Breast epithelium (tissue), 4 donors: ENCODE measurements around the gene SACS. TPM values are rescaled to one million over a fixed set of nuclear protein-coding genes. Genes with fewer than 3 reads are reported as not detected.
"Not testable (repeated sequence)": the region's sequence is repeated elsewhere in the genome, so short reads cannot be mapped to it uniquely, and the experiment has no call there.

ENCODE experiments used
- DNase-seq, 2 donors: peaks; one replicate each; pipeline ENCODE4 v3.0.0-alpha.2; 2019; ENCODE audit warnings: low spot score in 2 of 2
- H3K27ac ChIP-seq, 2 donors: fragments of 200-600 bp; sonication (generic) in 1 of 2; one replicate each; pipeline ENCODE4 v1.5.1; 2016 to 2019; ENCODE audit warnings: mild to moderate bottlenecking in 1 of 2
- H3K27me3 ChIP-seq, 2 donors: fragments of 200-600 bp; sonication (generic) in 1 of 2; one replicate each; pipeline versions ENCODE4 v1.5.1 to v1.6.0; 2017 to 2019; ENCODE audit warnings: control low read depth in 1 of 2, mild to moderate bottlenecking in 1 of 2
- H3K36me3 ChIP-seq: fragments of 200-600 bp; one replicate; pipeline ENCODE4 v1.5.1; 2019
- H3K4me1 ChIP-seq, 2 donors: fragments of 200-600 bp; sonication (generic); one replicate each; pipeline ENCODE4 v1.5.1; 2016 to 2019; ENCODE audit warnings: control low read depth in 1 of 2
- H3K4me3 ChIP-seq, 3 donors: fragments of 200-600 bp; sonication (generic); 1 replicate in 2 of 3; 2 replicates in 1 of 3; pipeline ENCODE4 v1.5.1; 2016 to 2019; ENCODE audit warnings: mild to moderate bottlenecking in 3 of 3, moderate library complexity in 2 of 3
- H3K9me3 ChIP-seq, 2 donors: fragments of 200-600 bp; sonication (generic) in 1 of 2; one replicate each; pipeline ENCODE4 v1.5.1; 2016 to 2019; ENCODE audit warnings: control low read depth in 1 of 2
- CTCF ChIP-seq, 3 donors: fragments of 450-650 bp; IDR thresholded peaks; one replicate each; pipeline ENCODE4 v1.5.1; 2016 to 2017; ENCODE audit warnings: antibody characterized with exemption in 3 of 3, mild to moderate bottlenecking in 3 of 3, moderate library complexity in 3 of 3
- POLR2A ChIP-seq: fragments of 450-650 bp; IDR thresholded peaks from one replicate; pipeline ENCODE4 v1.6.1; 2016; ENCODE audit warnings: antibody characterized with exemption, mild to moderate bottlenecking, moderate library complexity
- POLR2AphosphoS5 ChIP-seq, 3 donors: sonication (generic); formaldehyde crosslinking; IDR thresholded peaks; one replicate each; pipeline ENCODE4 v1.6.1; 2017; ENCODE audit warnings: antibody characterized with exemption in 3 of 3
- intact Hi-C: fragments of 100-400 bp; cut with DNase I; formaldehyde crosslinking; loops from one replicate; pipeline ENCODE4 v1.15.1; 2023; ENCODE audit warnings: low total_unique reads
- total RNA-seq, 3 donors: library from RNA; depleted of rRNA; stranded (reverse); fragments of >200 nt; gene quantifications; one replicate each; pipeline ENCODE4 v1.1.0, GENCODE V29; 2016

The SACS gene
- total RNA-seq, 3 donors from 2014 or later: 26.2 to 36.3 (median 32.4) TPM

GRCh38 chr13:23322353-23323336 lies 110.9 kb downstream of the SACS start:
- H3K4me1 ChIP-seq: no peaks in the 10 kb centered on the region
- no peak overlapping the region for H3K4me3 ChIP-seq
- no peaks in the 10 kb centered on the region for H3K36me3 ChIP-seq
- H3K9me3 ChIP-seq: no peaks in the 10 kb centered on the region
- no peak for TF ChIP-seq CTCF (IDR thresholded peaks at IDR 0.05)
- no peak for TF ChIP-seq POLR2AphosphoS5 (IDR thresholded peaks at IDR 0.05)
- TF ChIP-seq POLR2A: no peak
- H3K27me3 ChIP-seq: no peaks in the 10 kb centered on the region
- no peak for DNase-seq
- H3K27ac ChIP-seq: no peak overlapping the region
- intact Hi-C loops: no loop called here

DNA sequence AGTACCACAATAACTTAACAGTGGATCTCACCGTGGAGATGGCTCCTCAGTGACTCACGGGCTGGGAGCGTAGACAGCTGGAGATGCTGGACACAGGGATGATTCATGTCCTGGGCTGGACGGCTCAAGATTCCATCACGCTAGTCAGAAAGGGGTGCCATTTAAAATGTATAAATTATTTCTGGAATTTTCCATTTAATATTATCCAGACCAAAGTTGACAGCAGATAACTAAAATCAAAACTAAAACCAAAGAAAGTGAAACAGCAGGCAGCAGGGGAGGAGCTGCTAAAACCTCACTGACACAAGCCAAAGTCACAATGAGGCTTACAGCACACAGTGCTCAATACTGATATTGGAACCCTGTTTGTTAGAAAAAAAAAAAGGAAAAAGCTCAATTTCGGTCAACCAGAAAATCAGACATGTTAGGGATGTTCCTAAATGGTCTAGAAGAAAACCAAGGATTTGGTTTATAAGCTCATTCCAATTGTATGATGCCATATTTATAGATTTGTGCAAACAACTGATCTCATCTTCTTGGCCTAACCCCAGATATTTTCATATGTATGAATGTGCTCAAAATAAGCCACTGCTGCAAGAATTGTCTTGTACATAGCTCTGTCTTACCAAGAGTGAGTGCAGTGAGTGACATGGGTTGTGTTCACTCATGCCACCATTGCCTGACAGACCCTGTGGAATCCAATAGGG lies 111.8 kb downstream of the SACS start:
- no peaks in the 10 kb centered on the region for H3K27me3 ChIP-seq
- H3K27ac ChIP-seq: no peak overlapping the region
- no peak for TF ChIP-seq POLR2A
- no peak for TF ChIP-seq POLR2AphosphoS5 (IDR thresholded peaks at IDR 0.05)
- no peak for TF ChIP-seq CTCF (IDR thresholded peaks at IDR 0.05)
- intact Hi-C loops: no loop called here
- no peak for DNase-seq
- no peaks in the 10 kb centered on the region for H3K4me1 ChIP-seq
- peak overlapping the region; percentile 9 to 40 (median 14) for H3K4me3 ChIP-seq
- no peaks in the 10 kb centered on the region for H3K9me3 ChIP-seq
- no peaks in the 10 kb centered on the region for H3K36me3 ChIP-seq

- Histone ChIP-seq H3K9me3 (no peaks in the 10 kb centered on the region), H3K4me1 (no peaks in the 10 kb centered on the region), H3K27ac (no peak overlapping the region), H3K4me3 (peak overlapping the region in 2 of 3 donors; percentile 14 to 40), H3K36me3 (no peaks in the 10 kb centered on the region), H3K27me3 (no peaks in the 10 kb centered on the region)
- DNase-seq: no peak
- intact Hi-C loops: no loop called here
- no peak for TF ChIP-seq POLR2AphosphoS5 (IDR thresholded peaks at IDR 0.05)
- no peak for TF ChIP-seq POLR2A
- TF ChIP-seq CTCF (IDR thresholded peaks at IDR 0.05): no peak
Measured at GRCh38 chr13:23320926-23321534, 112.5 kb downstream of the SACS start.

GRCh38 chr13:23319883-23320224 lies 113.6 kb downstream of the SACS start:
- intact Hi-C loops: no loop called here
- no peak for TF ChIP-seq POLR2A
- TF ChIP-seq POLR2AphosphoS5 (IDR thresholded peaks at IDR 0.05): no peak
- TF ChIP-seq CTCF (IDR thresholded peaks at IDR 0.05): no peak
- H3K27ac ChIP-seq: no peak overlapping the region

DNA sequence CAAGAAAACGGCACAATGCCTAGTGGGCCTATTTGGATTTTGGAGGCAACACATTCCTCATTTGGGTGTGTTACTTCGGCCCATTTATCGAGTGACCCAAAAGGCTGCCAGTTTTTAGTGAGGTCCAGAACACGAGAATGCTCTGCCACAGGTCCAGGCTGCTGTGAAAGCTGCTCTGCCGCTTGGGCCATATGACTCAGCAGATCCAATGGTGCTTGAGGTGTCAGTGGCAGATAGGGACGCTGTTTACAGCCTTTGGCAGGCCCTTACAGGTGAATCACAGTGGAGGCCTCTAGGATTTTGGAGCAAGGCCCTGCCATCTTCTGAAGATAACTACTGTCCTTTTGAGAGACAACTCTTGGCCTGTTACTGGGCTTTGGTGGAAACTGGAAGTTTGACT lies 118.7 kb downstream of the SACS start:
- H3K27me3 ChIP-seq, H3K27ac ChIP-seq, DNase-seq, H3K4me3 ChIP-seq, H3K4me1 ChIP-seq, intact Hi-C loops, H3K36me3 ChIP-seq, H3K9me3 ChIP-seq: not testable (repeated sequence)

More at GRCh38 chr13:23319883-23320224, 113.6 kb downstream of the SACS start:
- Histone ChIP-seq H3K36me3 (no peaks in the 10 kb centered on the region), H3K4me1 (no peaks in the 10 kb centered on the region), H3K9me3 (no peaks in the 10 kb centered on the region), H3K4me3 (no peak overlapping the region), H3K27me3 (no peaks in the 10 kb centered on the region)
- no peak for DNase-seq
